Bronchial epithelial cell (primary cell): ENCODE results near the gene MYRIP. TPM values are rescaled to one million over a fixed set of nuclear protein-coding genes. Genes with fewer than 3 reads are reported as not detected.
"Not testable (repeated sequence)": the region's sequence is repeated elsewhere in the genome, so short reads cannot be mapped to it uniquely, and the experiment has no call there.

ENCODE experiments used
- DNase-seq: peaks from one replicate; pipeline ENCODE4 v3.0.0-alpha.2; 2010; ENCODE audit warnings: low read depth
- FAIRE-seq: peaks from 2 replicates; lab custom pipeline; 2011; peaks lifted over from hg19 to GRCh38; lab: Jason Lieb, UNC
- H3K27me3 ChIP-seq: 2 replicates; pipeline ENCODE4 v1.5.1; 2011; ENCODE audit warnings: low read length; ENCODE audit not compliant: control insufficient read depth, insufficient read depth
- H3K36me3 ChIP-seq: 2 replicates; pipeline ENCODE4 v1.5.1; 2011; ENCODE audit warnings: low read length; ENCODE audit not compliant: control insufficient read depth, insufficient read depth
- H3K4me3 ChIP-seq: 2 replicates; pipeline ENCODE4 v1.5.1; 2011; ENCODE audit warnings: mild to moderate bottlenecking, low read depth, low read length, control low read depth
- total RNA-seq: library from RNA; depleted of rRNA; stranded (reverse); fragments of >200 nt; gene quantifications from 2 replicates; pipeline ENCODE4 v1.2.1, GENCODE V29; 2014
- TF ChIP-seq, protein P1 (sequence below): IDR thresholded peaks from 2 replicates; pipeline ENCODE4 v1.5.1; 2011; ENCODE audit warnings: mild to moderate bottlenecking, moderate library complexity, low read length, control low read depth, inconsistent platforms; ENCODE audit not compliant: insufficient read depth, severe bottlenecking

MYRIP gene
- total RNA-seq, 1 donor from 2014 or later = not detected

DNA sequence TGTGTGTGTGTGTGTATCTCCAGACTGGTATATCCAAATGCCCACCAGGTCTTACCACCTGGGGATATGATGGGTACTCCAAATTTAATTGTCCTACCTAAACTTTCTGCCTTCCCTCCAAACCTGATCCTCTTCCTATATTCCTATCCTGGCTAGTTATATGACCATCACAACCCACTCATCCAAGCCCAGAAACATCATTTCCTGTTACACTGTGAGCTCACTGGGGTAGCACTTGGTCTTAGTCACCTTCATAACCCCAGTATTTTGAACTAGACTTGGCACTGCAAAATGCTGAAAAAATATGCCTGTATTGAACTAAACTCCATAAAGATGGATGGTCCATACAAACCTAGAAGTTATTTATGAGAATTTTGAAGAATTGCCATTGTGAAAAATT is 321.3 kb downstream of the MYRIP start:
- TF ChIP-seq, protein P1, sequence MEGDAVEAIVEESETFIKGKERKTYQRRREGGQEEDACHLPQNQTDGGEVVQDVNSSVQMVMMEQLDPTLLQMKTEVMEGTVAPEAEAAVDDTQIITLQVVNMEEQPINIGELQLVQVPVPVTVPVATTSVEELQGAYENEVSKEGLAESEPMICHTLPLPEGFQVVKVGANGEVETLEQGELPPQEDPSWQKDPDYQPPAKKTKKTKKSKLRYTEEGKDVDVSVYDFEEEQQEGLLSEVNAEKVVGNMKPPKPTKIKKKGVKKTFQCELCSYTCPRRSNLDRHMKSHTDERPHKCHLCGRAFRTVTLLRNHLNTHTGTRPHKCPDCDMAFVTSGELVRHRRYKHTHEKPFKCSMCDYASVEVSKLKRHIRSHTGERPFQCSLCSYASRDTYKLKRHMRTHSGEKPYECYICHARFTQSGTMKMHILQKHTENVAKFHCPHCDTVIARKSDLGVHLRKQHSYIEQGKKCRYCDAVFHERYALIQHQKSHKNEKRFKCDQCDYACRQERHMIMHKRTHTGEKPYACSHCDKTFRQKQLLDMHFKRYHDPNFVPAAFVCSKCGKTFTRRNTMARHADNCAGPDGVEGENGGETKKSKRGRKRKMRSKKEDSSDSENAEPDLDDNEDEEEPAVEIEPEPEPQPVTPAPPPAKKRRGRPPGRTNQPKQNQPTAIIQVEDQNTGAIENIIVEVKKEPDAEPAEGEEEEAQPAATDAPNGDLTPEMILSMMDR = no peak
- FAIRE-seq = no peak
- no peaks in the 10 kb centered on the region for H3K27me3 ChIP-seq

DNA sequence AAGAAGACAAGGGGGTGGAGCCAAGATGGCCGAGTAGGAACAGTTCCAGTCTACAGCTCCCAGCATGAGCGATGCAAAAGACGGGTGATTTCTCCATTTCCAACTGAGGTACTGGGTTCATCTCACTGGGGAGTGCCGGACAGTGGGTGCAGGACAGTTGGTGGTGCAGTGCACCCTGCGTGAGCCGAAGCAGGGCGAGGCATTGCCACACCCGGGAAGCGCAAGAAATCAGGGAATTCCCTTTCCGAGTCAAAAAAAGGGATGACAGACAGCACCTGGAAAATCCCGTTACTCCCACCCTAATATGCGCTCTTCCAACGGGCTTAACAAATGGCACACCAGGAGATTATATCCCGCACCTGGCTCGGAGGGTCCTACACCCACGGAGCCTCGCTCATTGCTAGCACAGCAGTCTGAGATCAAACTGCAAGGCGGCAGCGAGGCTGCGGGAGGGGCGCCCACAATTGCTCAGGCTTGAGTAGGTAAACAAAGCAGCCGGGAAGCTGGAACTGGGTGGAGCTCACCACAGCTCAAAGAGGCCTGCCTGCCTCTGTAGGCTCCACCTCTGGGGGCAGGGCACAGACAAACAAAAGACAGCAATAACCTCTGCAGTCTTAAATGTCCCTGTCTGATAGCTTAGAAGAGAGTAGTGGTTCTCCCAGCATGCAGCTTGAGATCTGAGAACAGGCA is 324.6 kb downstream of the MYRIP start:
- H3K36me3 ChIP-seq, DNase-seq, H3K4me3 ChIP-seq, FAIRE-seq, H3K27me3 ChIP-seq: not testable (repeated sequence)

More for the DNA sequence above, 321.3 kb downstream of the MYRIP start:
- Histone ChIP-seq H3K4me3 (no peak overlapping the region), H3K36me3 (no peaks in the 10 kb centered on the region)
- peak; percentile 45 for DNase-seq

DNA sequence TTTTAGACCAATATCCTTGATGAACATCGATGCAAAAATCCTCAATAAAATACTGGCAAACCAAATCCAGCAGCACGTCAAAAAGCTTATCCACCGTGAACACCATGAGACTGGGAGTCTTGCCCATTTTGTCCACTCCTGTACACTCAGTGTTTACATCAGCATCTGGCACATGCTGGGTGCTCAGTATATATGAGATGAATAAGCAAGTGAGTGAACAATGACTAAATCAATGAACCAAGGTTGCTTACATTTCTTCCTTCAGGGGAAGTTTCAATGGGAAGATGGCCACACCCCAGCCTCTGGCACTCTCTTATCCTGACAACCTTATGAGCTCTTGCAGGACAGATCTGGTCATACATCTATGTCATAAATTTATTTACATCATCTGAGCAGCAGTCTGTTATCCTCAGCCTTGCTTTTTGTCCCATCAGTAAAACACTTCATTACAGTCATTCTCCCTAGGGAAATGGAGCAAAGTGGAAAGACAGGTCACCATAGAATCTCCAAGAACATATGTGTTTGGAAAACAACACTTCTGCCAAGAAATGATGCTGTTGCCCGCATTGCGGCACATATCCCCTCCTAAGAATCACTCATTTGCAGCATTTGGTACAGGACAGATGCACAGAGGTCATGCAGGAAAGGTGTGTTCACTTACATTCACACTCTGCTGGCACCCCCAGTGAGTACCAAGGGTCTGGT is 328.3 kb downstream of the MYRIP start:
- H3K36me3 ChIP-seq = no peaks in the 10 kb centered on the region
- no peak overlapping the region for H3K4me3 ChIP-seq
- H3K27me3 ChIP-seq = no peaks in the 10 kb centered on the region
- FAIRE-seq (peak; percentile 36), DNase-seq (peak; percentile 93)
- TF ChIP-seq, protein P1 = no peak

DNA sequence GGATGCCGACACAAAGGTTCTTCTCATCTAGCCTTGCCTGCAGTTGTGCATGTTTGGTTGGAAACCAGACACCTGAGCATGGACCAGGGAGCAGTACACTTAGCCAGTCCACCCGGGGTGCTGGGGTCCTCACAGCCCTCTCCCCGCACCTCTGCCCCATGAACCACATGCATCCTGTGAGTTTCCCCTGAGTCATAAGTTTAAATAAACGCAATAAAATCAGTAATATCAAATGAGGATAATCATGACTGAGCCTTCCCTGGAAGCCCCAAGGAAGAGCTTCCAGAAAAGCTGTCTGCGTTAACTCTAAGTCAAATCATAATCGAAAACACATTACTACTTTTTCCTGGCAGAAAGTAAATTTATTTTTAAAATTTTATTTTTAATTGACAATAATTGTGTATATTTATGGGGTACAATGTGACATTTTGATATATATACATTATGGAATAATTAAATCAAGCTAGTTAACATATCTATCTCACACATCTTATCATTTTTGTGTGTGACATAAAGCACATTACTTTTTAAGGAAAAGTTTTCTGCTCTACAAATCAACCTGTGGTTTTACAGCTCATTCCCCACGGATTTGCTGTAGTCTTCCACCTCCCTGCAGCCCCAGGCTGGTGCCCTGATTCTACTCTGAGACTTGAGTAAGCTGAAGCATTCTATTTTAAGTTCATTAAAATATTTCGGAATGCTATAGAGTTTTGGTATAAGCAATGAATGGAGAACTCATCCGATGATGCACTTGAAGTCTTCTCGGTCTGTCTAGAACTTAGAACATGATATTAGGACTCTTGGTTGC is 334.1 kb downstream of the MYRIP start:
- FAIRE-seq (no peak), DNase-seq (no peak)
- Histone ChIP-seq H3K4me3 (no peak overlapping the region), H3K27me3 (peaks cover 2% of the 10 kb centered on the region), H3K36me3 (no peaks in the 10 kb centered on the region)
- TF ChIP-seq, protein P1 = no peak

DNA sequence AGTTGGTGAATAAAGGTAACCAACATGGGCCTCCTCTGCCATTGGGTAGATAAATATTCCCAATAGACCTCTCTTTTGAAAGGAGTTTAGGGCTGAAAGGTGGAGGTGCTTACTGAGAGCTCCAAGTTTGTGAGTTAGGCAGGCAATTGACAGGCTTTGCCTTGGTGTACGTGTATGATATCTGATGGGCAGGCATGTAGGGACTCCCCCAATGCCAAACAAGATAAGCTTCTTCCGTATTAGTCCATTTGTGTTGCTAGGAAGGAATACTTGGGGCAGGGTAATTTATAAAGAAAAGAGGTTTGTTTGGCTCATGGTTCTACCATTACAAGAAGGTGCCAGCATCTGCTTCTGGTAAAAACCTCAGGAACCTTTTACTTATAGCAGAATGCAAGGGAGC is 339.4 kb downstream of the MYRIP start:
- no peak for FAIRE-seq
- peaks cover 2% of the 10 kb centered on the region for H3K27me3 ChIP-seq
- no peaks in the 10 kb centered on the region for H3K36me3 ChIP-seq
- H3K4me3 ChIP-seq = no peak overlapping the region
- TF ChIP-seq, protein P1 = no peak
- DNase-seq = no peak
